GM19372 (cell line): ENCODE data around the gene RPL41.
"Not testable (repeated sequence)": the region's sequence is repeated elsewhere in the genome, so short reads cannot be mapped to it uniquely, and the experiment has no call there.

Experiments
- ATAC-seq: cut with Tn5 transposase; IDR thresholded peaks from one replicate; pipeline ENCODE4 v1.9.1; 2021; ENCODE audit warnings: mild to moderate bottlenecking, low read depth, moderate library complexity; ENCODE audit not compliant: unreplicated experiment

The RPL41 gene

GRCh38 chr12:56116267-56117081 is at the start of gene RPL41:
TSS of gene RPL41 (plus strand) at chr12:56116633.
- peak; percentile 43 for ATAC-seq

GRCh38 chr12:56071648-56072047 is 44.8 kb upstream of the RPL41 start:
- no peak for ATAC-seq

GRCh38 chr12:56074396-56074795 is 42.0 kb upstream of the RPL41 start:
- ATAC-seq, result no peak

- ATAC-seq, result not testable (repeated sequence)
These were observed 38.5 kb upstream of the RPL41 start for GRCh38 chr12:56077966-56078365.

- no peak for ATAC-seq
These were observed 38.0 kb upstream of the RPL41 start for GRCh38 chr12:56078427-56078826.

- peak; percentile 58 for ATAC-seq
These were observed 37.3 kb upstream of the RPL41 start for GRCh38 chr12:56078931-56079722.

GRCh38 chr12:56079723-56080555 is 36.5 kb upstream of the RPL41 start, which contains the start of gene ERBB3:
TSS of gene ERBB3 (plus strand) at chr12:56080165. CDS start at chr12:56080301, 136 bp downstream.
- peak; percentile 39 for ATAC-seq

- no peak for ATAC-seq
These were observed 35.8 kb upstream of the RPL41 start for GRCh38 chr12:56080556-56081138.

GRCh38 chr12:56081393-56082347 is 34.8 kb upstream of the RPL41 start:
- ATAC-seq, result no peak

- ATAC-seq, result no peak
These were observed 34.1 kb upstream of the RPL41 start for GRCh38 chr12:56082382-56082781.

- no peak for ATAC-seq
These were observed 33.5 kb upstream of the RPL41 start for GRCh38 chr12:56082967-56083366.

- ATAC-seq, result no peak
These were observed 31.4 kb upstream of the RPL41 start for GRCh38 chr12:56084958-56085543.

- no peak for ATAC-seq
These were observed 30.3 kb upstream of the RPL41 start for GRCh38 chr12:56086096-56086495.

- no peak for ATAC-seq
These were observed 29.8 kb upstream of the RPL41 start for GRCh38 chr12:56086608-56087007.

GRCh38 chr12:56087220-56087619 is 29.2 kb upstream of the RPL41 start:
- ATAC-seq, result no peak

GRCh38 chr12:56097738-56098137 is 18.7 kb upstream of the RPL41 start:
- no peak for ATAC-seq

GRCh38 chr12:56098592-56098991 is 17.8 kb upstream of the RPL41 start:
- no peak for ATAC-seq

GRCh38 chr12:56099787-56100186 is 16.6 kb upstream of the RPL41 start:
- no peak for ATAC-seq

GRCh38 chr12:56101045-56101444 is 15.4 kb upstream of the RPL41 start:
- no peak for ATAC-seq
